ENCODE data around the gene PAK1.

GRCh38 chr11:77322506-77322905 lies 151.4 kb downstream of the PAK1 start:
- TF ChIP-seq CTCF (conservative IDR thresholded peaks at IDR 0.05) (no peak), EZH2 (IDR thresholded peaks at IDR 0.05; ENCODE audit: low read depth) (no peak)
